ENCODE results near the gene KRTAP19-8. TPM values are rescaled to one million over a fixed set of nuclear protein-coding genes. Genes with fewer than 3 reads are reported as not detected.

Gene KRTAP19-8
- total RNA-seq, 4 donors from 2014 or later, result not detected

GRCh38 chr21:31008355-31008754, 29.9 kb downstream of the KRTAP19-8 start:
- intact Hi-C loops (cut with DNase I; ENCODE audit: low total_unique reads), result no loop called here
- TF ChIP-seq CTCF (IDR thresholded peaks at IDR 0.05), result no peak
- no peak for TF ChIP-seq POLR2A (IDR thresholded peaks at IDR 0.05)
- H3K4me3 ChIP-seq (ENCODE audit: low read depth, poor library complexity, severe bottlenecking), result no peak overlapping the region
- no peak for DNase-seq (ENCODE audit: low spot score in 2 of 2)
- WGBS, 2 donors, result 55 to 61% methylated on average over 1 of the region's 1 CpG

- intact Hi-C loops (cut with DNase I; ENCODE audit: low total_unique reads), result no loop called here
- DNase-seq (ENCODE audit: low spot score in 2 of 2), result no peak
- TF ChIP-seq CTCF (IDR thresholded peaks at IDR 0.05), result no peak
- no peak for TF ChIP-seq POLR2A (IDR thresholded peaks at IDR 0.05)
- no peak overlapping the region for H3K4me3 ChIP-seq (ENCODE audit: low read depth, poor library complexity, severe bottlenecking)
- 85 to 86% methylated on average over 5 of the region's 5 CpGs for WGBS, 2 donors
Measured at GRCh38 chr21:31005019-31005418, 33.3 kb downstream of the KRTAP19-8 start.

GRCh38 chr21:31003471-31003870, 34.8 kb downstream of the KRTAP19-8 start:
- no peak overlapping the region for H3K4me3 ChIP-seq (ENCODE audit: low read depth, poor library complexity, severe bottlenecking)
- no peak for DNase-seq (ENCODE audit: low spot score in 2 of 2)
- intact Hi-C loops (cut with DNase I; ENCODE audit: low total_unique reads), result no loop called here
- 83 to 90% methylated on average over 10 of the region's 10 CpGs for whole genome bisulfite sequencing, 2 donors
- no peak for TF ChIP-seq CTCF (IDR thresholded peaks at IDR 0.05)
- no peak for TF ChIP-seq POLR2A (IDR thresholded peaks at IDR 0.05)

- no peak overlapping the region for H3K4me3 ChIP-seq (ENCODE audit: low read depth, poor library complexity, severe bottlenecking)
- no peak for DNase-seq (ENCODE audit: low spot score in 2 of 2)
- WGBS, 2 donors, result 38 to 40% methylated on average over 3 of the region's 3 CpGs
- intact Hi-C loops (cut with DNase I; ENCODE audit: low total_unique reads), result no loop called here
- TF ChIP-seq CTCF (IDR thresholded peaks at IDR 0.05), result no peak
- no peak for TF ChIP-seq POLR2A (IDR thresholded peaks at IDR 0.05)
Measured at GRCh38 chr21:30997541-30997940, 40.7 kb downstream of the KRTAP19-8 start.

- intact Hi-C loops (cut with DNase I; ENCODE audit: low total_unique reads), result no loop called here
- no peak for TF ChIP-seq POLR2A (IDR thresholded peaks at IDR 0.05)
- no peak for TF ChIP-seq CTCF (IDR thresholded peaks at IDR 0.05)
- no peak overlapping the region for H3K4me3 ChIP-seq (ENCODE audit: low read depth, poor library complexity, severe bottlenecking)
- WGBS, 2 donors, result 45 to 50% methylated on average over 2 of the region's 2 CpGs
- DNase-seq (ENCODE audit: low spot score in 2 of 2), result no peak
Measured at GRCh38 chr21:30996728-30997127, 41.5 kb downstream of the KRTAP19-8 start.

GRCh38 chr21:30994932-30995331, 43.3 kb downstream of the KRTAP19-8 start:
- no peak for DNase-seq (ENCODE audit: low spot score in 2 of 2)
- intact Hi-C loops (cut with DNase I; ENCODE audit: low total_unique reads), result no loop called here
- H3K4me3 ChIP-seq (ENCODE audit: low read depth, poor library complexity, severe bottlenecking), result no peak overlapping the region
- WGBS, 2 donors, result 35 to 36% methylated on average over 5 of the region's 5 CpGs
- TF ChIP-seq CTCF (IDR thresholded peaks at IDR 0.05) (no peak), POLR2A (IDR thresholded peaks at IDR 0.05) (no peak)
